K562 (cell line): ENCODE data around the gene PPIA.
"Not testable (repeated sequence)": the region's sequence is repeated elsewhere in the genome, so short reads cannot be mapped to it uniquely, and the experiment has no call there.

Source experiments
- CHD4 ChIP-seq: fragments of 200-600 bp; sonication (generic); IDR thresholded peaks from 3 replicates; pipeline ENCODE4 v1.6.1; 2012; ENCODE audit warnings: low read depth, mild to moderate bottlenecking, mixed read lengths, low read length, inconsistent platforms; ENCODE audit not compliant: insufficient read depth, insufficient replicate concordance, poor library complexity, severe bottlenecking
- CTCF ChIP-seq, 3 experiments: IDR thresholded peaks in 2 of 3; conservative IDR thresholded peaks in 1 of 3; 2 replicates each; pipeline ENCODE4 v1.5.1; 2011 to 2012; ENCODE audit warnings: low read length in 3 of 3, mild to moderate bottlenecking in 3 of 3, control low read depth in 2 of 3, improper control_type of control experiment in 1 of 3, inconsistent platforms in 1 of 3, low read depth in 1 of 3, mixed read lengths in 1 of 3, moderate library complexity in 1 of 3; ENCODE audit not compliant: insufficient read depth in 2 of 3
- ESRRA ChIP-seq: fragments of 450-650 bp; IDR thresholded peaks from 2 replicates; pipeline ENCODE4 v1.6.1; 2014; ENCODE audit warnings: low read depth, mild to moderate bottlenecking, moderate library complexity, borderline replicate concordance
- HMG20B ChIP-seq: fragments of 250-450 bp; sonication (Bioruptor Pico); IDR thresholded peaks from 2 replicates; pipeline ENCODE4 v1.5.0; 2021; ENCODE audit warnings: mild to moderate bottlenecking
- JUN ChIP-seq, 2 experiments: sonication (generic) in 1 of 2; formaldehyde crosslinking in 1 of 2; IDR thresholded peaks; 2 replicates each; pipeline versions ENCODE4 v1.6.1 to v1.8.0; 2012 to 2022; ENCODE audit warnings: borderline replicate concordance in 2 of 2, mild to moderate bottlenecking in 2 of 2, improper control_type of control experiment in 1 of 2, low read depth in 1 of 2, low read length in 1 of 2, missing genetic modification reagents in 1 of 2
- KAT2B ChIP-seq: IDR thresholded peaks from one replicate; pipeline ENCODE4 v1.6.1; 2012; ENCODE audit warnings: low read depth, mild to moderate bottlenecking, control low read depth, inconsistent platforms, low read length, moderate library complexity
- POLR2AphosphoS5 ChIP-seq: IDR thresholded peaks from 2 replicates; pipeline ENCODE4 v1.6.1; 2011; ENCODE audit warnings: mild to moderate bottlenecking, low read depth, low read length, moderate library complexity; ENCODE audit not compliant: control insufficient read depth, insufficient read depth
- SP2 ChIP-seq: IDR thresholded peaks from 2 replicates; pipeline ENCODE4 v1.6.1; 2011; ENCODE audit warnings: mild to moderate bottlenecking, low read depth, low read length, moderate library complexity; ENCODE audit not compliant: poor library complexity, severe bottlenecking; ENCODE audit errors: extremely low read depth
- ZNF76 ChIP-seq: fragments of 250-450 bp; sonication (Bioruptor Pico); IDR thresholded peaks from 2 replicates; pipeline ENCODE4 v1.4.0; 2020; ENCODE audit warnings: mild to moderate bottlenecking, moderate library complexity, borderline replicate concordance
- ZNF830 ChIP-seq: fragments of 250-450 bp; sonication (Bioruptor Pico); IDR thresholded peaks from 2 replicates; pipeline ENCODE4 v1.5.0; 2021; ENCODE audit warnings: mild to moderate bottlenecking

- not testable (repeated sequence) for TF ChIP-seq SP2; KAT2B; CTCF (IDR thresholded peaks at IDR 0.05 in 2 of 3, conservative IDR thresholded peaks at IDR 0.05 in 1 of 3; ENCODE audit: insufficient read depth in 2 of 3, low read depth in 1 of 3, low read length in 3 of 3); CHD4; ESRRA; JUN (IDR thresholded peaks at IDR 0.05; ENCODE audit: borderline replicate concordance, low read depth, low read length); JUN (CRISPR knock-in tag; IDR thresholded peaks at IDR 0.05; ENCODE audit: borderline replicate concordance); ZNF830; ZNF76 (CRISPR knock-in tag); POLR2AphosphoS5; HMG20B (CRISPR knock-in tag)
Observed at GRCh38 chr7:44774486-44774885, 22.0 kb upstream of the PPIA start.
